Measurements from ENCODE around the gene RPL21.
A peak's percentile ranks its signal among the peaks of the same experiment; 100 is the strongest.
"Not testable (repeated sequence)": the region's sequence is repeated elsewhere in the genome, so short reads cannot be mapped to it uniquely, and the experiment has no call there.

Gene RPL21

DNA sequence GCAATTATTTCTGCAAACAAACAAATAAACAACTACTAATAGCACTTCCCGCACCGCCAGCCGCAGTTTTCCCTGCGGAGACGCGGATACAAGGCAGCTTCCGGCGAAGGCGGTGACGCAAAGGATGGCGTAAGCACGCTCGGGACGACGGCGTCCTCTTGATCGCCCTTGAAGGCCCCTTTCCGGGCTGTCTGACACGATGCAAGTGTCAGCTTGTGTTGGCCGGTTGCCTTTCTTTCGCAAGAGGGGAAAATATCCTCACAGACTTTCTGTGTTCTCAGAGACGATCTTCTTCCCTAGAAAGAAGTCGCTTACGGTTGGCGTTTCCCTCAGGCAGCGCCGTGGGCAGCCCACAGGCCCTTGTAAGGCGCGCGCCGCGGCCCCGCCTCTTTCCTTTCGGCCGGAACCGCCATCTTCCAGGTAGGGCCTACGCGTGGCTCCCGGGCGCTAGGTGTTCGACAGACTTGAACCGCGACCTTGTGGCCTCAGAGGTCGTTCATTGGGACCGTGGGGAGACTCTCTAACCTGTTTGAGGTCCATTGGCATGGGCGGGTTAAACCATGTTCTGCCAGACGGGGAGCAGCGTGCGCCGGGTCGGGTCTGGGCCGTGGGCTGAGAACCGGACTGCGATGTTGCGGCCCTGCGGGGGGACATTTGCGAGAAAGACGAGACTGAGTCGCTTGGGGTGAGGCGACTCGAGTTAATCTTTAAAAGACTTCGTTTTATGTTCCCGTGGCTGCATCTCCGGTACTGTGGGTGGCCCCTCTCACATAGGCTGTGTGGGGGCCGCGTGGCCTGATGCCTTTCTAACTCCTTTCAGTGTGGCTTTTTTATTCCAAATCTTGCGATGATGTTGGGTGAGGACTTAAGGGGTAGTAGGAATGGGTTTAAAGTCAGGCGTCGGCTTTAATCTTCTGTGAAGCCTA is at the start of gene RPL21:
RPL21 (plus strand) TSS at position 393 of the 926 bp plus-strand sequence. CDS start 2,219 bp downstream, outside the sequence.
- DNase-seq: peak; percentile 84 to 90 (median 89)

DNA sequence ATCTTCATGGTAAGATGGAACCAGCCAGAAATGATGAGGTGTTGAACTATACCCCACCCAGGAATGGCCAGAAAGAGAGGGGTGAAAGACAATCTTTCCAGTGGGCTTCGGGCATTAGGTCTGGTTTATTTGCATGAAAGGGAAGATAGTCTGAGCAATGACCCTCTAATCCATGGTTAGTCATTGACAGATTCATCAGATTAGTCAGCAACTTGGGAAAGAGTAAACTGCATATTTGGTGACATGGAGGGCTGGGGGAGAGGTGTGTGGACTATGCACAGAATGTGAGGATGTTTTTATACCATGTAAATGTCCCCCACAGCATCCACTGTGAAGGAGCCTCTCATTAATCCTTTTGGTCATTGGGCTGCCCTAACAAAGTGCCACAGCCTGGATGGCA is 49.7 kb upstream of the RPL21 start:
- no peak for DNase-seq

DNA sequence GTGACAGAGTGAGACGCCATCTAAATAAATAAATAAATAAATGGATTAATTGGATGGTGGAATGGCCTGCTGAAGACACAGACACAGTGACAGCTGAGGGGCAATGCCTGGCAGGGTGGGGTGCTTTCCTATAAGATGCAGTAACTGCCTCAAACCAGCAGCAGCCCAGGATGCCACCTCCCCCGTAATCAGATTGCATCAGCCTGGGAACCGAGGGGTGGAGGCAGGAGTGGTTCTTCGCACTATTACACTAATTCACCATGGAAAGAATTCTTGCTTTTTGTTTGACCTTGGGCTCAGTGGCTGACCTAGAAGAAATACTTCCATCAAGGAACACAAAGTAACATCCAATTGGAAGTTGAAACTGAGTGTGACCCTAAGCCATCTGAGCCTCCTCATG is 48.2 kb upstream of the RPL21 start:
- DNase-seq: no peak

DNA sequence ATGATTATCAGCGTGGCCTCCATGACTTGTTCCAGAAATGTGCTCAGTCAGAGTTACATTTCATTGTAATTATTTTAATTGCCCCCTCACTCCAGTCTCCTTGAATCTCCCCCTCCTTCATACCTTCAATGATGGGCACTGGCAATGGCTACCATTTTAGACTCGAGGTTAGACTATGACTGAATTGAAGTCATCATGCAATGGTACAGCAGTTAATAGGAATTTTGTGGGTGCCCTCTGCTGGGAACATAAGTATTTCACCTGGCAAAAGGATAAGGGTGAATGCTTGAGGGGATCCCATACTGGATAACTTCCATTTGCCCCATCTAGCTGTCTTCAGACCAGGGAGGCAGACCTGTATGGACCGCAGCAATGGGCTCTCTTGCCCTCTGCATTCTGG is 47.5 kb upstream of the RPL21 start:
- no peak for DNase-seq

DNA sequence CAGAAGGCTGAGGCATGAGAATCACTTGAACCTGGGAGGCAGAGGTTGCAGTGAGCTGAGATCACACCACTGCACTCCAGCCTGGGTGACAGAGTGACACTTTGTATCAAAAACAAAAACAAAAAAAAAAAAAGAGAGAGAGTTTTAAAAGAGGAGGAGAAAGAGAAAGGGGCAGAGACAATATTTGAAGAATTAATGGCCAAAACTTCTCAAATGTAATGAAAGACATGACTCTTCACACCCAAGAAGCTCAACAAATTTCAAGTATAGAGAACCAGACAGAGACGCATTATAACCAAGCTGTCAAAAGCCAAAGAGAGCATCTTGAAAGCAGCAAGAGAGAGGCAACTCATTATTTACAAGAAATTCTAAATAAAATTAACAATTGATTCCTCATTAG is 42.8 kb upstream of the RPL21 start:
- no peak for DNase-seq

DNA sequence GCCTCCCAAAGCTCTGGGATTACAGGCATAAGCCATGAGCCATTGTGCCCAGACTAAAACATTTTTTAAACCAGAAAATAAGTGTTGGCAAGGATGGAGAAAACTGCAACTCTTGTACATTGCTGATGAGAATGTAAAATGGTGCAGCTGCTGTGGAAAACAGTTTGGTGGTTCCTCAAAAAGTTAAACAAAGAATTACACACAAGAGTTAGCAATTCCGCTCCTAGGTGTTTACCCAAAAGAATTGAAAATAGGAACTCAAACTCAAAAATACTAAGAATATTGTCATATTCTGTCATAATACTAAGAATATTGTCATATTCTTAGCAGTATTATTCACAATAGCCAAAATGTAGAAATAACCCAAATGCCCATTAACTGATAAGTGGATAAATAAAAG is 40.1 kb upstream of the RPL21 start:
- no peak for DNase-seq

DNA sequence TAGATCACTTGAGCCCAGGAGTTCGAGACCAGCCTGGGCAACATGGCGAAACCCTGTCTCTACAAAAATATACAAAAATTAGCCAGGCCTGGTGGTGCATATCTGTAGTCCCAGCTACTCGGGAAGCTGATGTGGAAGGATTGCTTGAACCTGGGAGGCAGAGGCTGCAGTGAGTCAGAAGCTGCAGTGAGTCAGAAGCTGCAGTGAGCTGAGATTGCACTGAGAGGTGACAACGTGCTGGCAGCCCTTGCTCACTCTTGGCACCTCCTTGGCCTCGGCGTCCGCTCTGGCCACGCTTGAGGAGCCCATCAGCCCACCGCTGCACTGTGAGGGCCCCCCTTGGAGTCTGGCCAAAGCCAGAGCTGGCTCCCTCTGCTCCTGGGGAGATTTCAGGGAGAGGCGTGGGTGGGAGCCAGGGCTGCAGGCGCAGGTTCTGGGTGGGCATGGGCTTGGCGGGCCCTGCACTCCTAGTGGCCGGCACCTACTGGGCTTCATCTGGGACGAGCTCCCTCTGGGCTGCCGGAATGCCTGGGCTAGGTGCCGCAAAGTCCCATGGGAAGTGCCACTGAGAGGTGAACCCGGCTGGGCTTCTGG is 39.5 kb upstream of the RPL21 start:
- no peak for DNase-seq

DNA sequence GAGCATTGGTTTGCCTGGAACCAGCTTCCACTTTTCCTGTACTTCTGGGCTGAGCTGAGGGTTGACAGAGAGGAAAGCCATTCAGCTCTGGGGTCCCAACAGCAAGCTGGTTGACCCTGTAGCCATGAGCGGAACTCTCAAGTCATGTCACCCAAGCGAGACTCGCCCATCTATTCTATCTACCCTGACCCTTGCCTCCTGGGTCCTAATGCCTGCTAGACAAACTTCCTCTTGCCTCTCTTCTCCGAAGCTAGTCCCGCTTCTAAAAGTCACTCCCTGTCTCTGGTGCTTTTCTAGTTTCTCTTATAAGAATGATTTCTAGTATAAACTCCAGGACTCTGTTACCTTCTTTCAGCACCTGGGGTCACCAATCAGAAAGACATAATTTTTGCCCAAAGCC is 38.0 kb upstream of the RPL21 start:
- not testable (repeated sequence) for DNase-seq

DNA sequence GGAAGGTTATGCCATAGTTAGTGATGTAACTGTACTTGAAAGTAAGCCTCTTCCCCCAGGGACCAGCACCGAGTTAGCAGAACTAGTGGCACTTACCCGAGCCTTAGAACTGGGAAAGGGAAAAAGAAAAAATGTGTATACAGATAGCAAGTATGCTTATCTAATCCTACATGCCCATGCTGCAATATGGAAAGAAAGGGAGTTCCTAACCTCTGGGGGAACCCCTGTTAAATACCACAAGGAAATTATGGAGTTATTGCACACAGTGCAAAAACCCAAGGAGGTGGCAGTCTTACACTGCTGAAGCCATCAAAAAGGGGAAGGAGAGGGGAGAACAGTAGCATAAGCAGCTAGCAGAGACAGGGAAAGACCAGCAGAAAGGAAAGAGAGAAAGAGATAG is 33.6 kb upstream of the RPL21 start:
- not testable (repeated sequence) for DNase-seq

DNA sequence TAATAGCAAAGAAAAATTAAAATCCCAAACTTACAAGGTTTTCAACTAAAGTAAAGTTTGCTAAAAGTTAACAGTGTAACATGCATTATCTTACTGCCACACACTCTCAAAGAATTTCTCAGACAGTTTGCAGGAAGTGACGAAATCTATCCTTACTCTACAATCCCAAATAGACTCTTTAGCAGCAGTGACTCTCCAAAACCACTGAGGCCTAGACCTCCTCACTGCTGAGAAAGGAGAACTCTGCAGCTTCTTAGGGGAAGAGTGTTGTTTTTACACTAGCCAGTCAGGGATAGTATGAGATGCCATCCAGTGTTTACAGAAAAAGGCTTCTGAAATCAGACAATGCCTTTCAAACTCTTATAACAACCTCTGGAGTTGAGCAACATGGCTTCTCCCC is 32.5 kb upstream of the RPL21 start:
- DNase-seq: not testable (repeated sequence)

DNA sequence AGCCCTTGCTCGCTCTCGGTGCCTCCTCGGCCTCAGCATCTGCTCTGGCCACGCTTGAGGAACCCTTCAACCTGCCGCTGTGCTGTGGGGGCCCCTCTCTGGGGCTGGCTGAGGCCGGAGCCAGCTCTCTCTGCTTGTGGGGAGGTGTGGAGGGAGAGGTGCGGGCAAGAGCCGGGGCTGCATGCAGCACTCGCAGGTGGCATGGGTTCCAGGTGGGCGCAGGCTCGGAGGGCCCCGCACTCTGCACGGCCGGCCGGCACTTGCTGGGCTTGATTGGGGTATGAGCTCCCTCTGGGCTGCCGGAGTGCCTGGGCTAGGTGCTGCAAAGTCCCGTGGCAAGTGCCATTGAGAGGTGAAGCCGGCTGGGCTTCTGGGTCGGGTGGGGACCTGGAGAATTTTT is 31.7 kb upstream of the RPL21 start:
- no peak for DNase-seq

DNA sequence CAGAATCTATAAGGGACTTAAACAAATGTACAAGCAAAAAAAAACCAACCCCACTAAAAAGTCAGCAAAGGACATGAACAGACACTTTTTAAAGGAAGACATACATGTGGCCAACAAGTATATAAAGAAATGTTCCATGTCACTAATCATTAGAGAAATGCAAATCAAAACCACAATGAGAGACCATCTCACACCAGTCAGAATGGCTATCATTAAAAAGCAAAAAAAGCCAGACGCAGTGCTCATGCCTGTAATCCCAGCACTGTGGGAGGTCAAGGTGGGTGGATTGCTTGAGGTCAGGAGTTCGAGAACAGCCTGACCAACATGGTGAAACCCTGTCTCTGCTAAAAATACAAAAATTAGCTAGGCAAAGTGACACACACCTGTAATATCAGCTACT is 29.3 kb upstream of the RPL21 start:
- DNase-seq: not testable (repeated sequence)

DNA sequence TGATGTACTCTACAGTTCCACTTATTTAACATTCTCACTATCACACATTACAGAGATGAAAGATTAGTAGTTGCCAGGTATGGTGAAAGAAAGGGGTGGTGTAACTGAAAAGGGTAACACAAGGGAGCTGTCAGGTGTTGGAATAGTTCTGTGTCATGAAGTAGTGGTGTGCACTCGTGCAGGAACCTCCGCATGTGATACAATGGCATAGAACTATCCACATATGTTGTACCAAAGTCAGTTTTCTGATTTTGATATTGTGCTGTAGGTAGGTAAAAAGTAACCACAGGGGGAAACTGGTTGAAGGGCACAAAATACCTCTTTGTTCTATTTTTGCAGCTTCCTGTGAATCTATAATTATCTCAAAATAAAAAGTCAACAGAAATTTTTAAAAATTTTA is 24.4 kb upstream of the RPL21 start:
- no peak for DNase-seq

DNA sequence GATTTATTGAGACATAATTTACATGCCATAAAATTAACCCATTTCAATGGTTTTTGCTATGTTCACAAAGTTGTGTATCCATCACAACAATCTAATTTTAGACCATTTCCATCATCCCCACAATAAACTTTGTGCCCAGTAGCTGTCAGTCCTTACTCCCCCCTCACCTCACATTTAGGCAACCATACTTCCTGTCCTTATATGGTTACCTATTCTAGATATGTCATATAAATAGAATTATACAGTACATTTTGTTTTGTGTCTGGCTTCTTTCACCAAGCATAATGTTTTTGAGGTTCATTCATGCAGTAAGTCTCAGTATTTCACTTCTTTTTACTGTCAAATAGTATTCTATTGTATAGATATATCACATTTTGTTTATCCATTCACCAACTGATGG is 23.2 kb upstream of the RPL21 start:
- DNase-seq: no peak

DNA sequence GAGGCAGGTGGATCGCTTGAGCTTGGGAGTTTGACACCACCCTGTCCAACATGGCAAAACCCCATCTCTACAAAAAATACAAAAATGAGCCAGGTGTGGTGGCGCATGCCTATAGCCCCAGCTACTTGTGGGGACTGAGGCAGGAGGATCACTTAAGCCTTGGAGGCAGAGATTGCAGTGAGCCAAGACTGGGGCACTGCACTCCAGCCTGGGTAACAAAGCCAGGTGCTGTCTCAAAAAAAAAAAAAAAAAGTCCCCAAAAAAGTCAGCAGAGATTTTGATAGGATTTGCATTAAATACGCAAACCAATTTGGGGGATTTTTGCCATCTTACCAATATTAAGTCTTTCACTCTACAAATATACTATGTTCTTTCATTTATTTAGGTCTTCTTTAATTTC is 21.7 kb upstream of the RPL21 start:
- no peak for DNase-seq

DNA sequence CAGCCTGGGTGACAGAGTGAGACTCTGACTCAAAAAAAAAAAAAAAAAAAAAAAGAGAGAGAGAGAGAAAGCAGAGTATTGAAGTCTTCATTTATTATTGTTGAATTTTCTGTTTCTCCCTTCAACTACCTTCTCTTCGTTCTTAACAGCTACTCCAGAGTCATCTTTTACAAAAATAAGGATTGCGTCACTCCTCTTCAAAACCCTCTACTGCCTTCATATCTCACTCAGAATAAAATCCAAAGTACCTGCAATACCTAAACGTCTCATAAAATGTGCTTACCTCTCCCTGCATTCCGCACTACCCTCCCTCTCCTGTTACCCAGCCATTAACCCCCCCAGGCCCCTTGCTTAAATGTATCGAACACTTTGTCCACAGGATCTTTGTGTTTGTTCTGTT is 17.4 kb upstream of the RPL21 start:
- no peak for DNase-seq

DNA sequence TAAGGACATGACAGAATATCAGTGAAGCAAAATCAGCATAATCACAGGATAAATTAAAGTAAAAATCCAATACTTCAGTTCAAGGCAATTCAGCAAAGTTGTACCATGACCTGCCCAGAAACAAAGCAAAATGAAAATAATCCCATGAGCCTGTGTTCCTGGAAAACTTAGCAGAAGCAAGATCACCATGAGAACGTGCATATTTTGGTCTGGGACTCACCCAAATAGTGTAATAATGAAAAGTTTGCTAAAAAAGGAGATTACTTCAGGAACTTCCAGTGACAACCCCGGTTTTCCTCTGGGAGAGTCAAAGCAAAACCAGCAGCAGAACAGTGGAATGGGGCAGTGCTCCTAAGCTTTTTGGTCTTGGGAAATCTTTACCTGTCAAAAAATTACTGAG is 14.9 kb upstream of the RPL21 start:
- no peak for DNase-seq

DNA sequence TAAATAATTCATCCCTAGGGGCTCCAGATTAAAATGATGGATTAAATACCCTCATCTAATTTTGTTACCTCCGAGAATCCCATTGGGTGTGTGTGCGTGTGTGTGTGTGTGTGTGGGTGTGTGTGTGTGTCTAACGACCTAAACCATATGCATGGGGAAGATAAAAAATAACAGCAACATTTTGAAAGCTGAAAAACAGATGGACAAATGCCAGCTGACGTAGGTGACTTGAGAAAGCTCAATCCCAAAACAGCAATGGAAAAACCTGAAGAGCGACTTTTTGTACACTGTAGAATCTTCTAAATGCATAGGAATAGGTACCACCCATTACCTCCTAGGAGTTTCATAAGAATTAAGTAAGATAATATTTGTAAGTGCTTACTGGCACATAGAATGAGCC is 8.7 kb upstream of the RPL21 start:
- DNase-seq: no peak

DNA sequence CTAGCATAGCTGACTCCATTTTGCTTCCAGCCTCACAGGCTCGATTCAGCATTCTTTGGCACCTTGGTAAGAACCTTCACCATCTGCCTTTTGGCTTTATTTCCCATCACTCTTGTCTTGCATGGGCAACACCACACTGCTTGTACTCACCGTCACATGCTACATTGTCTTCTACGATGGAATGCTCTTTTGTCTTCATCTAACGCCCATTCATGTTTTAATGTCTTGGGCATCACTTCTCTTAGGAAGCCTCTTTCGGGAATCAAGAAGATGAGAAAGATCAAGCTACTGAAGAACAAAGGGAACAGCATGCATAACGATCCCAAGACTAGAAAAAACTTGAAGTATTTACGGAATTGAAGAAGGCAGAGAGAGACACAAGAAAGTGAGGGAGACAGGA is 5.7 kb upstream of the RPL21 start:
- DNase-seq: no peak

DNA sequence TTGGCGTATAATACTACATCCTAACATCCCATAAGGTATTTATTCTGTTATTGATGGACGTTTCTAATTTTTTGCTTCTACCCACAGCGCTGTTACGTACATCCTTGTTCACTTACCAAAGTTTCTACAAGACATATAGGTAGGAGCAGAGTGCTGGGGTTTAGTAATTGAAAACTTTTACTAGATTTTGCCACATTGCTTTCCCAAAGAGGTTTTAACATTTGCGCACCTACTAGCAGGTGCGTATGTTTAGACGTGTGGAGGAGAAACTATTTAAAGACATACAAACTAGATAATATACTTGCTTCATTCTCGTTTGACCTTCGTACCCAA is 559 bp upstream of the RPL21 start:
- no peak for DNase-seq

DNA sequence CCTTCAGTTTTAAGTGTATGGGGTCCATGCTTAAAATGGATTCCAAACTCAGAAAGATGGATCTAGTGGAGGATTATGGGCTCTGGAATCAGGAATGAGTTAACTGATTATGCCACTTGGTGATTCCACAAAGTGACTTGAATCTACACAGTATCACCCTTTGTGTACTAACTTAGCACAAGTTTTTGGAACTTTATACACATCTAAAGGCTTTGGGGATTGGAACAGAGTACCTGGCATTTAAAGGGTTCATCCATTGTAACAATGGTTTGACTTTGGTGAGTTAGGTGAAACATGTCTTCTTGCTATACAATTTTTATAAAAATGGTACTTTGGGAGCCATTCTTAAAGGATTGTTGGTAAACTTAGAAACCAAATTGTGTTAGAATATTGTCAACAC is 1.1 kb downstream of the RPL21 start:
- DNase-seq: no peak

DNA sequence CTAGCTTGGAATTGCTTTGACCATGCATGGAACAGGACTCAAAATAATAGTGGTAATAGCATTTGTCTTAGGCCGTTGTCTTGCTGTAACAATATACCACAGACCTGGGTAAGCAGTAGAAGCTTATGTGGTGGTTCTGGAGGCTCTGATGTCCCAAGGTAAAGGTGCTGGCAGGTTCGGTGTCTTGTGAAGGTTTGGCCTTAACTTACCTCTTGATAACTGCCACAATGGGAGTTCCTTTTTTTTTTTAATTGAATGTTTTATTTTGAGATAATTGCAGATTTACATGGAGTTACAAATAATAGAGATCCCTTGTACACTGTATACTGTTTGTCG is 5.8 kb downstream of the RPL21 start:
- DNase-seq: no peak

DNA sequence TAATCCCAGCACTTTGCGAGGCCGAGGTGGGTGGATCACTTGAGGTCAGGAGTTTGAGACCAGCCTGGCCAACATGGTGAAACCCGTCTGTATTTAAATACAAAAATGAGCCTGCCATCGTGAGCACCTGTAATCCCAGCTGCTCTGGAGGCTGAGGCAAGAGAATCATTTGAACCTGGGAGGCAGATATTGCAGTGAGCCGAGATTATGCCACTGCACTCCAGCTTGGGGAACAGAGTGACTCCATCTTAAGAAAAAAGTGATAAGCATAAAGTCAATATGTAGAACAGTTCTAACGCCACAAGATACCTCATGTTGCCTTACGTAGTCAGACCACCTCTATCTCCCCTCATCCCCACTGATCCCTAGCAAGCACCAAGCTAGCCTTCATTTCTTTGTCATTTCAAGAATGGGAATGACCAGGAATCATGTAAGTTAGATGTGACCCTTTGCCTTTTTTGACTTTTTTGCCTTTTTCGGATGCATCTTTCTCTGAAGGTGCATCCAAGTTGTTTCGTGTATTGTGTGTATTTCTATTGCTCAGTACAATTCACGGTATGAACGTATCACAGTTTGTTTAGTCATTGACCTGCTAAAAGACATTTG is 6.4 kb downstream of the RPL21 start:
- no peak for DNase-seq

DNA sequence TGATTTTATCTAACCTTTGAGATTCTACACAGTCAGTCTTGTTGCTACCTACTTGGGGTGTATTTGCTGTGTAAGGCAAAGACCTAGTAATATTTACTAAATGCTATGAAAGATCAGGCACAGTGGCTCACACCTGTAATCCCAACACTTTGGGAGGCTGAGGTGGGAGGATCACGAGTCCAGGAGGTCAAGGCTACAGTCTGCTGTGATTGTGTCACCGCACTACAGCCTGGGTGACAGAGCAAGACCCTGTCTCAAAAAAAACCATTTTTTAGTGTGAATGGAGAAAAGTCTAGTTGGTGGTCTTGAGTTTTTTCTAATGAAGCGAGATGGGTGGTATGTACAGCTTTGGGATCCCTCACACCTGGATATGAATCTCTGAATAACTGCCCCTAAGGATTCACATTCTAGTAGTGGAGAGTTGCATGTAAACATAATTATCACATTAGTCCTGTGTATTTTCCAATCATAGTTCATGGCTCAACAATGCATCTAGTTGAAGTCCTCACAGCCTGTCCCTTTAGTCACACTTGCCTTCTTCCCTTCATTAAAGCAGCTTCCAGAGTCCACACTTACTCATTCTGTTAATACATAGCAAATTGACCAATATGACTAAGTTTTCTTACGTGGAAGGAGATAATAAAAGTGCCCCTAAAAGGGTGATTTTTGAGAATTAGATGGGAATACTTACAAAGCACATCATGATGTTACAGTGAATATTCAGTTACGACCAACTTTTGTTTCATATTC is 7.5 kb downstream of the RPL21 start:
- DNase-seq: no peak
